BLaER1 (cell line): ENCODE data around the gene JADE1.
A peak's percentile ranks its signal among the peaks of the same experiment; 100 is the strongest.

ENCODE experiments used
- H3K27ac ChIP-seq: shearing (Covaris generic); formaldehyde crosslinking; 2 replicates; pipeline ENCODE4 v1.8.1; 2022
- H3K27me3 ChIP-seq: shearing (Covaris generic); formaldehyde crosslinking; 2 replicates; pipeline ENCODE4 v1.8.1; 2022
- H3K36me3 ChIP-seq: shearing (Covaris generic); formaldehyde crosslinking; 2 replicates; pipeline ENCODE4 v1.8.1; 2022
- H3K4me1 ChIP-seq: shearing (Covaris generic); formaldehyde crosslinking; 2 replicates; pipeline ENCODE4 v1.8.1; 2022
- H3K4me2 ChIP-seq: shearing (Covaris generic); formaldehyde crosslinking; 2 replicates; pipeline ENCODE4 v1.8.1; 2022
- H3K4me3 ChIP-seq: shearing (Covaris generic); formaldehyde crosslinking; 2 replicates; pipeline ENCODE4 v1.8.1; 2022
- H3K9ac ChIP-seq: shearing (Covaris generic); formaldehyde crosslinking; 2 replicates; pipeline ENCODE4 v1.8.1; 2022
- H3K9me3 ChIP-seq: shearing (Covaris generic); formaldehyde crosslinking; 2 replicates; pipeline ENCODE4 v1.8.1; 2022
- H4K20me1 ChIP-seq: shearing (Covaris generic); formaldehyde crosslinking; 2 replicates; pipeline ENCODE4 v1.8.1; 2022
- Cebpa-rat ChIP-seq: shearing (Covaris generic); IDR thresholded peaks from 2 replicates; pipeline ENCODE4 v1.8.1; 2022

Gene JADE1

GRCh38 chr4:128837679-128838078 is 28.2 kb downstream of the JADE1 start:
- peaks cover 14% of the 10 kb centered on the region for H3K4me1 ChIP-seq
- H3K9ac ChIP-seq: no peak overlapping the region
- no peaks in the 10 kb centered on the region for H3K9me3 ChIP-seq
- peaks cover 98% of the 10 kb centered on the region for H4K20me1 ChIP-seq
- no peak for TF ChIP-seq Cebpa-rat
- peaks cover 87% of the 10 kb centered on the region for H3K36me3 ChIP-seq
- no peaks in the 10 kb centered on the region for H3K27me3 ChIP-seq
- no peak overlapping the region for H3K27ac ChIP-seq
- H3K4me2 ChIP-seq: no peak overlapping the region
- no peak overlapping the region for H3K4me3 ChIP-seq

- no peak for TF ChIP-seq Cebpa-rat
- peaks cover 98% of the 10 kb centered on the region for H4K20me1 ChIP-seq
- peak overlapping the region; percentile 32 for H3K4me2 ChIP-seq
- H3K4me3 ChIP-seq: no peak overlapping the region
- no peaks in the 10 kb centered on the region for H3K9me3 ChIP-seq
- H3K4me1 ChIP-seq: peaks cover 14% of the 10 kb centered on the region
- H3K27ac ChIP-seq: no peak overlapping the region
- peaks cover 87% of the 10 kb centered on the region for H3K36me3 ChIP-seq
- H3K27me3 ChIP-seq: no peaks in the 10 kb centered on the region
- no peak overlapping the region for H3K9ac ChIP-seq
Observed at GRCh38 chr4:128840711-128841318, 31.3 kb downstream of the JADE1 start.

GRCh38 chr4:128841402-128841801 is 31.9 kb downstream of the JADE1 start:
- peaks cover 91% of the 10 kb centered on the region for H3K36me3 ChIP-seq
- no peak for TF ChIP-seq Cebpa-rat

GRCh38 chr4:128844931-128845330 is 35.4 kb downstream of the JADE1 start:
- peaks cover 99% of the 10 kb centered on the region for H3K36me3 ChIP-seq
- peaks cover 14% of the 10 kb centered on the region for H3K4me1 ChIP-seq
- H4K20me1 ChIP-seq: peaks cover 88% of the 10 kb centered on the region
- H3K27ac ChIP-seq: no peak overlapping the region
- no peak overlapping the region for H3K4me3 ChIP-seq
- no peak overlapping the region for H3K4me2 ChIP-seq
- no peak for TF ChIP-seq Cebpa-rat
- no peak overlapping the region for H3K9ac ChIP-seq
- no peaks in the 10 kb centered on the region for H3K27me3 ChIP-seq
- no peaks in the 10 kb centered on the region for H3K9me3 ChIP-seq

More at GRCh38 chr4:128841402-128841801, 31.9 kb downstream of the JADE1 start:
- Histone ChIP-seq H3K4me3 (no peak overlapping the region), H3K4me1 (peaks cover 14% of the 10 kb centered on the region), H3K9me3 (no peaks in the 10 kb centered on the region), H3K27me3 (no peaks in the 10 kb centered on the region), H3K4me2 (no peak overlapping the region), H3K27ac (no peak overlapping the region), H3K9ac (no peak overlapping the region), H4K20me1 (peaks cover 100% of the 10 kb centered on the region)

GRCh38 chr4:128846063-128846462 is 36.6 kb downstream of the JADE1 start:
- Histone ChIP-seq H3K4me2 (no peak overlapping the region), H3K4me1 (peaks cover 3% of the 10 kb centered on the region), H3K9ac (no peak overlapping the region), H4K20me1 (peaks cover 77% of the 10 kb centered on the region), H3K27me3 (no peaks in the 10 kb centered on the region), H3K27ac (no peak overlapping the region), H3K9me3 (no peaks in the 10 kb centered on the region), H3K4me3 (no peak overlapping the region), H3K36me3 (peaks cover 100% of the 10 kb centered on the region)
- TF ChIP-seq Cebpa-rat: no peak

- Histone ChIP-seq H3K9ac (no peak overlapping the region), H4K20me1 (peaks cover 65% of the 10 kb centered on the region), H3K4me1 (no peaks in the 10 kb centered on the region), H3K27ac (no peak overlapping the region), H3K9me3 (no peaks in the 10 kb centered on the region), H3K4me3 (no peak overlapping the region), H3K36me3 (peaks cover 100% of the 10 kb centered on the region), H3K4me2 (no peak overlapping the region), H3K27me3 (no peaks in the 10 kb centered on the region)
- no peak for TF ChIP-seq Cebpa-rat
Observed at GRCh38 chr4:128847082-128847724, 37.7 kb downstream of the JADE1 start.

GRCh38 chr4:128848461-128848860 is 39.0 kb downstream of the JADE1 start:
- Histone ChIP-seq H3K4me3 (no peak overlapping the region), H3K27me3 (no peaks in the 10 kb centered on the region), H3K4me1 (peaks cover 10% of the 10 kb centered on the region), H3K36me3 (peaks cover 100% of the 10 kb centered on the region), H3K9me3 (no peaks in the 10 kb centered on the region), H3K9ac (no peak overlapping the region), H3K27ac (no peak overlapping the region), H3K4me2 (no peak overlapping the region), H4K20me1 (peaks cover 56% of the 10 kb centered on the region)
- TF ChIP-seq Cebpa-rat: no peak

- Histone ChIP-seq H3K9me3 (no peaks in the 10 kb centered on the region), H3K4me1 (peaks cover 28% of the 10 kb centered on the region), H3K4me2 (no peak overlapping the region), H3K27me3 (no peaks in the 10 kb centered on the region), H3K9ac (no peak overlapping the region), H3K4me3 (no peak overlapping the region), H3K36me3 (peaks cover 86% of the 10 kb centered on the region), H3K27ac (no peak overlapping the region), H4K20me1 (peaks cover 56% of the 10 kb centered on the region)
- TF ChIP-seq Cebpa-rat: no peak
Observed at GRCh38 chr4:128850252-128850651, 40.8 kb downstream of the JADE1 start.

GRCh38 chr4:128853741-128854140 is 44.2 kb downstream of the JADE1 start:
- Histone ChIP-seq H3K27me3 (no peaks in the 10 kb centered on the region), H3K27ac (peak overlapping the region; percentile 53), H3K36me3 (peaks cover 86% of the 10 kb centered on the region), H4K20me1 (peaks cover 36% of the 10 kb centered on the region), H3K9me3 (no peaks in the 10 kb centered on the region), H3K9ac (no peak overlapping the region; the same call in 1 of the 2 replicates), H3K4me2 (peak overlapping the region; percentile 76), H3K4me1 (peaks cover 44% of the 10 kb centered on the region), H3K4me3 (no peak overlapping the region)
- no peak for TF ChIP-seq Cebpa-rat

- peaks cover 86% of the 10 kb centered on the region for H3K36me3 ChIP-seq
- peak overlapping the region; percentile 53 for H3K27ac ChIP-seq
- no peak overlapping the region; the same call in 1 of the 2 replicates for H3K9ac ChIP-seq
- peak overlapping the region; percentile 76 for H3K4me2 ChIP-seq
- no peak for TF ChIP-seq Cebpa-rat
- H3K27me3 ChIP-seq: no peaks in the 10 kb centered on the region
- no peaks in the 10 kb centered on the region for H3K9me3 ChIP-seq
- H3K4me1 ChIP-seq: peaks cover 48% of the 10 kb centered on the region
- H4K20me1 ChIP-seq: peaks cover 43% of the 10 kb centered on the region
- H3K4me3 ChIP-seq: no peak overlapping the region
Observed at GRCh38 chr4:128854433-128854832, 44.9 kb downstream of the JADE1 start.
